Measurements from ENCODE around the gene RNF213.

- TF ChIP-seq CTCF (conservative IDR thresholded peaks at IDR 0.05 in 1 of 2, IDR thresholded peaks at IDR 0.05 in 1 of 2; ENCODE audit: low read depth in 1 of 2, low read length in 2 of 2) (no peak), EZH2 (IDR thresholded peaks at IDR 0.05; ENCODE audit: low read length, missing control alignments) (no peak)
Observed at GRCh38 chr17:80422276-80422675, 161.6 kb downstream of the RNF213 start.

All from fibroblast of lung (primary cell).